H1 (cell line): Measurements from ENCODE around the gene ITPR1.

Experiments
- BCL11A ChIP-seq, 2 experiments: IDR thresholded peaks; one replicate each; pipeline ENCODE4 v1.6.1; 2011; ENCODE audit warnings: low read depth in 2 of 2, low read length in 2 of 2, mild to moderate bottlenecking in 2 of 2
- CEBPB ChIP-seq: IDR thresholded peaks from 2 replicates; pipeline ENCODE4 v1.6.1; 2012; ENCODE audit warnings: low read depth, low read length
- CTCF ChIP-seq, 3 experiments: IDR thresholded peaks; 1 replicate in 2 of 3; 2 replicates in 1 of 3; pipeline versions ENCODE4 v1.5.1 to v1.6.1; 2011; ENCODE audit warnings: low read length in 3 of 3, mild to moderate bottlenecking in 3 of 3, inconsistent platforms in 2 of 3, low read depth in 1 of 3, moderate library complexity in 1 of 3; ENCODE audit not compliant: insufficient read depth in 1 of 3; ENCODE audit errors: control extremely low read depth in 1 of 3
- EZH2 ChIP-seq: fragments of 200-600 bp; sonication (generic); IDR thresholded peaks from 2 replicates; pipeline ENCODE4 v1.7.1; 2012; ENCODE audit warnings: low read depth, mild to moderate bottlenecking, moderate library complexity, low read length, inconsistent platforms; ENCODE audit not compliant: severe bottlenecking
- FOSL1 ChIP-seq: IDR thresholded peaks from 2 replicates; pipeline ENCODE4 v1.6.1; 2011; ENCODE audit warnings: mild to moderate bottlenecking, low read depth, low read length, moderate library complexity; ENCODE audit not compliant: insufficient read depth
- HDAC2 ChIP-seq, 2 experiments: fragments of 300-600 bp in 1 of 2; sonication (generic) in 1 of 2; IDR thresholded peaks; 2 replicates each; pipeline ENCODE4 v1.6.1; 2011 to 2012; ENCODE audit warnings: low read depth in 2 of 2, low read length in 2 of 2, mild to moderate bottlenecking in 2 of 2, moderate library complexity in 2 of 2, borderline replicate concordance in 1 of 2, inconsistent platforms in 1 of 2
- JUND ChIP-seq: IDR thresholded peaks from 2 replicates; pipeline ENCODE4 v1.6.1; 2011; ENCODE audit warnings: mild to moderate bottlenecking, improper control_type of control experiment, low read length
- KDM1A ChIP-seq: fragments of 200-600, 300-600 bp; sonication (generic); IDR thresholded peaks from 2 replicates; pipeline ENCODE4 v1.7.1; 2016; ENCODE audit warnings: mild to moderate bottlenecking, low read length, borderline replicate concordance
- POLR2A ChIP-seq, 2 experiments: IDR thresholded peaks; 1 replicate in 1 of 2; 2 replicates in 1 of 2; pipeline ENCODE4 v1.6.1; 2011; ENCODE audit warnings: low read depth in 2 of 2, low read length in 2 of 2, mild to moderate bottlenecking in 2 of 2; ENCODE audit errors: control extremely low read depth in 1 of 2
- RAD21 ChIP-seq, 2 experiments: IDR thresholded peaks in 1 of 2; conservative IDR thresholded peaks in 1 of 2; 2 replicates each; pipeline ENCODE4 v1.6.1; 2011; ENCODE audit warnings: low read depth in 2 of 2, low read length in 2 of 2, improper control_type of control experiment in 1 of 2, inconsistent platforms in 1 of 2, mild to moderate bottlenecking in 1 of 2, moderate library complexity in 1 of 2
- SIN3A ChIP-seq, 2 experiments: IDR thresholded peaks in 1 of 2; conservative IDR thresholded peaks in 1 of 2; 2 replicates each; pipeline ENCODE4 v1.6.1; 2011 to 2012; ENCODE audit warnings: low read length in 2 of 2, improper control_type of control experiment in 1 of 2, low read depth in 1 of 2, mild to moderate bottlenecking in 1 of 2
- SP2 ChIP-seq: IDR thresholded peaks from 2 replicates; pipeline ENCODE4 v1.6.1; 2012; ENCODE audit warnings: mild to moderate bottlenecking, low read length, inconsistent platforms
- USF2 ChIP-seq: IDR thresholded peaks from 2 replicates; pipeline ENCODE4 v1.6.1; 2011; ENCODE audit warnings: low read length, improper control_type of control experiment
- ZNF274 ChIP-seq: IDR thresholded peaks from 2 replicates; pipeline ENCODE4 v1.7.0; 2012; ENCODE audit warnings: low read length, borderline replicate concordance; ENCODE audit errors: extremely low read depth

GRCh38 chr3:4690277-4690676 lies 197.1 kb downstream of the ITPR1 start:
- TF ChIP-seq FOSL1 (no peak), CTCF (IDR thresholded peaks at IDR 0.05; ENCODE audit: control extremely low read depth in 1 of 3, insufficient read depth in 1 of 3, low read depth in 1 of 3, low read length in 3 of 3) (no peak), SIN3A (conservative IDR thresholded peaks at IDR 0.05 in 1 of 2, IDR thresholded peaks at IDR 0.05 in 1 of 2; ENCODE audit: low read depth in 1 of 2, low read length in 2 of 2) (no peak), POLR2A (IDR thresholded peaks at IDR 0.05; ENCODE audit: control extremely low read depth in 1 of 2, low read depth in 2 of 2, low read length in 2 of 2) (no peak), ZNF274 (no peak), CEBPB (no peak), BCL11A (IDR thresholded peaks at IDR 0.05; ENCODE audit: low read depth in 2 of 2, low read length in 2 of 2) (no peak), RAD21 (IDR thresholded peaks at IDR 0.05 in 1 of 2, conservative IDR thresholded peaks at IDR 0.05 in 1 of 2; ENCODE audit: low read depth in 2 of 2, low read length in 2 of 2) (no peak), JUND (no peak), EZH2 (no peak), SP2 (no peak), USF2 (no peak), HDAC2 (IDR thresholded peaks at IDR 0.05; ENCODE audit: borderline replicate concordance in 1 of 2, low read depth in 2 of 2, low read length in 2 of 2) (no peak), KDM1A (no peak)
